Left lung (tissue), 10 donors: ENCODE measurements around the gene ZSWIM6. TPM values are rescaled to one million over a fixed set of nuclear protein-coding genes. Genes with fewer than 3 reads are reported as not detected.

Source experiments
- ATAC-seq: fragments of 200-7000 bp; cut with Tn5 transposase; one replicate; pipeline ENCODE4 v1.9.1; 2020; ENCODE audit warnings: moderate library complexity
- DNase-seq, 4 donors: peaks; one replicate each; pipeline ENCODE4 v3.0.0-alpha.2; 2013 to 2020
- H3K27ac ChIP-seq, 2 donors: fragments of 200-600 bp; sonication (generic) in 1 of 2; one replicate each; pipeline versions ENCODE4 v1.5.0 to v1.8.0; 2020 to 2021
- H3K27me3 ChIP-seq, 2 donors: fragments of 200-600 bp; sonication (generic) in 1 of 2; one replicate each; pipeline versions ENCODE4 v1.5.0 to v1.8.0; 2020 to 2021
- H3K36me3 ChIP-seq, 2 donors: fragments of 200-600 bp; sonication (generic) in 1 of 2; one replicate each; pipeline versions ENCODE4 v1.5.0 to v1.8.0; 2020 to 2021
- H3K4me1 ChIP-seq, 2 donors: fragments of 200-600 bp; one replicate each; pipeline ENCODE4 v1.8.0; 2021
- H3K4me3 ChIP-seq, 2 donors: fragments of 200-600 bp; sonication (generic) in 1 of 2; one replicate each; pipeline versions ENCODE4 v1.5.0 to v1.8.0; 2020 to 2021; ENCODE audit warnings: mild to moderate bottlenecking in 1 of 2
- H3K9me3 ChIP-seq, 2 donors: fragments of 200-600 bp; sonication (generic) in 1 of 2; one replicate each; pipeline versions ENCODE4 v1.5.0 to v1.8.0; 2020 to 2021
- CTCF ChIP-seq, 2 donors: fragments of 200-600 bp; sonication (generic) in 1 of 2; IDR thresholded peaks; one replicate each; pipeline versions ENCODE4 v1.5.0 to v1.8.0; 2021; ENCODE audit warnings: antibody characterized with exemption in 2 of 2
- intact Hi-C, 2 donors: fragments of 100-400 bp; cut with DNase I; formaldehyde crosslinking; loops; one replicate each; pipeline versions ENCODE4 v1.11.2 to v1.14.2; 2022
- polyA plus RNA-seq, 6 donors: library from polyadenylated mRNA; unstranded; fragments of 120-200 nt; gene quantifications; one replicate each; pipeline ENCODE4 v1.2.1, GENCODE V29; 2013; ENCODE audit not compliant: insufficient read length in 6 of 6
- total RNA-seq, 2 donors: library from RNA; stranded (reverse); fragmentation: NEBNext Ultra II Directional; extraction: Animal tissue kit (Norgen Biotek cat#: 25700); gene quantifications; one replicate each; pipeline ENCODE4 v1.2.1, GENCODE V29; 2021
- donor health status: DM: no; HTN: yes; CAD: no.
- donor health status: DM: no; HTN: no; CAD: no.

Gene ZSWIM6
- total and polyA plus RNA-seq, 8 donors: 17.5 to 24.4 (median 22.3) TPM

DNA sequence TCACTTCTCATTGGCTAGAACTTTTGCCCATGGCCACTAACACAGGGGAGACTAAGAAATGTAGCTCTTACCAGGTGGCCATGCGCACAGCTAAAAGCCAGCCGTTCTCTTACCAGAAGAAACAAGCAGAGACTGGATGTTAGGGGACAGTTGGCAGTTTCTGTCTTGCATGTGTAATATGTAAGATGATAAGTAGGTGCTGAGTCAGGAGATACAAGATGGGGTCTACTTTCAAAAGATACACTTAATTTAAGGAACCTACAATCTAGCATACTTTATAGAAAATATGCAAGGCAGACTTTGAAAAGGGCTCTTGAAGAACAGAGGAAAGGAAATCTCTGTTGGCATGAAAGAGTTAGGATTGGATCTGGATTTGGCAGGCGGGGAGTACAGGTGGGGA is 244.5 kb downstream of the ZSWIM6 start:
- DNase-seq (no peak), ATAC-seq (no peak)
- Histone ChIP-seq H3K27ac (no peak overlapping the region), H3K27me3 (no peaks in the 10 kb centered on the region), H3K36me3 (no peaks in the 10 kb centered on the region), H3K4me3 (no peak overlapping the region), H3K9me3 (no peaks in the 10 kb centered on the region), H3K4me1 (no peaks in the 10 kb centered on the region)
- TF ChIP-seq CTCF (IDR thresholded peaks at IDR 0.05): no peak
- intact Hi-C loops: no loop called here

GRCh38 chr5:61578858-61579503 is 246.9 kb downstream of the ZSWIM6 start:
- Histone ChIP-seq H3K27me3 (no peaks in the 10 kb centered on the region), H3K4me1 (no peaks in the 10 kb centered on the region), H3K27ac (no peak overlapping the region), H3K36me3 (no peaks in the 10 kb centered on the region), H3K4me3 (no peak overlapping the region), H3K9me3 (no peaks in the 10 kb centered on the region)
- ATAC-seq: no peak
- DNase-seq: no peak
- intact Hi-C loops: no loop called here
- no peak for TF ChIP-seq CTCF (IDR thresholded peaks at IDR 0.05)

- intact Hi-C loops: no loop called here
- no peak for TF ChIP-seq CTCF (IDR thresholded peaks at IDR 0.05)
- no peaks in the 10 kb centered on the region for H3K27me3 ChIP-seq
- no peak for ATAC-seq
- H3K36me3 ChIP-seq: no peaks in the 10 kb centered on the region
- no peak overlapping the region for H3K4me3 ChIP-seq
- H3K4me1 ChIP-seq: no peaks in the 10 kb centered on the region
- no peak overlapping the region for H3K27ac ChIP-seq
- peak in 1 of 4 donors; percentile 29 for DNase-seq
- H3K9me3 ChIP-seq: no peaks in the 10 kb centered on the region
Observed at GRCh38 chr5:61582205-61582820, 250.3 kb downstream of the ZSWIM6 start.

GRCh38 chr5:61582887-61583286 is 250.8 kb downstream of the ZSWIM6 start:
- H3K36me3 ChIP-seq: no peaks in the 10 kb centered on the region
- DNase-seq (no peak), ATAC-seq (no peak)
- intact Hi-C loops: no loop called here
- no peaks in the 10 kb centered on the region for H3K9me3 ChIP-seq
- H3K27ac ChIP-seq: no peak overlapping the region
- no peak overlapping the region for H3K4me3 ChIP-seq
- H3K4me1 ChIP-seq: no peaks in the 10 kb centered on the region
- no peaks in the 10 kb centered on the region for H3K27me3 ChIP-seq
- no peak for TF ChIP-seq CTCF (IDR thresholded peaks at IDR 0.05)

DNA sequence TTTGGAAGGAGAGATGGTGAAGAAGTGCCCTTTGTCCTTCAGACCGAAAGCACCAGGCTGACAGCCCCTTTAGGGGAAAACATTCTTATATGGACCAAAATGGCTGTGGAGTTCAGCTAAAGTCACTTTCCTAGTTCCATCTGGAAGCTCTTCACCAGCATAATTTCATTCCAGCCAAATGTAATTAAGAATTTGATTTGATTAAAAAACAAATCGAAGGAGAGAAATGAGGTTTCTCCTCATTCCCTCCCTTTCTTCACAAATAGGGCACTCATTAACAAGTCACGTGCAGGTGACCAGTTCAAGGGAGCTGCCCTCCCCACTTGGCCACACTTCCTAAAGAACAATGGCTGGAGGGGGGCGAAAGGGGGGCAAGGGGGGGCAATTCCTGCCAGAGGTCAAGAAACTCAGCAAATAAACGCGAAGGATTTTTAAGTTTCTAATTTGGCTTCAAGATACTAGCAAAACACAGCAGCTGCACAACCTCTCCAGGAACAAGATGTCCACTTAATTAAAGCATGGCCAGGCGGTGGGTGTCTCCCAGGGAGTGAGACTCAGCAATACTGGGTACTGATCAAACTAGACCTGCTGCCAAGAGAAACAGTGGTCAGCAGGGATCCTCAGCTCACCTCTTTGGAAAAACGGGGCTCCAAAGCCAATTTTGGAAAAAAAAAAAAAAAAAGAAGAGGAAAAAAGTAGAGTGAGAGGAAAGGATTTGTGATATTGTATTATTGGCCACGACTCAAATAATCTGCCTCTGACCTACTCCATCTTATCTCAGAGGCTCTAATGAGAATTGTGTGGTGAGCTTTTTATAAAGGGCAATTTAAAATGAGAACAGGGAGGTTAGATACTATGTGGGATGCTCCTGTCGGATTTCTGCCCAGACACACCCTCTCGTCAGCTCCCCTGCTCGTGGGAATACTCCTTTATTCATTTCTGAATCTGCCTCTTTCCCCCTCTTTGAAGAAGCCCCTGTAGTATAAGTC is 254.3 kb downstream of the ZSWIM6 start:
- intact Hi-C loops: no loop called here
- no peak for DNase-seq
- Histone ChIP-seq H3K9me3 (no peaks in the 10 kb centered on the region), H3K4me3 (no peak overlapping the region), H3K27ac (no peak overlapping the region), H3K27me3 (no peaks in the 10 kb centered on the region), H3K36me3 (no peaks in the 10 kb centered on the region), H3K4me1 (no peaks in the 10 kb centered on the region)
- no peak for ATAC-seq
- TF ChIP-seq CTCF (IDR thresholded peaks at IDR 0.05): no peak
